GM06990 (cell line): ENCODE data around the gene FGFRL1.
"Not testable (repeated sequence)": the region's sequence is repeated elsewhere in the genome, so short reads cannot be mapped to it uniquely, and the experiment has no call there.

ENCODE experiments used
- DNase-seq: peaks from one replicate; pipeline ENCODE4 v3.0.0-alpha.2; 2011; ENCODE audit not compliant: insufficient read length; ENCODE audit errors: extremely low read depth
- H3K27me3 ChIP-seq: replicated peaks from 2 replicates; pipeline ENCODE4 v1.6.0; 2011; ENCODE audit warnings: low read length; ENCODE audit not compliant: control insufficient read depth, insufficient read depth
- H3K36me3 ChIP-seq: 2 replicates; pipeline ENCODE4 v1.5.1; 2011; ENCODE audit warnings: low read length; ENCODE audit not compliant: control insufficient read depth, insufficient read depth
- H3K4me3 ChIP-seq: replicated peaks from 2 replicates; pipeline ENCODE4 v1.5.1; 2011; ENCODE audit warnings: low read depth, mild to moderate bottlenecking, control low read depth, low read length
- TF ChIP-seq, protein P1 (sequence below): IDR thresholded peaks from 2 replicates; pipeline ENCODE4 v1.5.1; 2011; ENCODE audit warnings: low read length, control low read depth, mild to moderate bottlenecking, inconsistent platforms; ENCODE audit not compliant: insufficient read depth, poor library complexity, severe bottlenecking

Gene FGFRL1

DNA sequence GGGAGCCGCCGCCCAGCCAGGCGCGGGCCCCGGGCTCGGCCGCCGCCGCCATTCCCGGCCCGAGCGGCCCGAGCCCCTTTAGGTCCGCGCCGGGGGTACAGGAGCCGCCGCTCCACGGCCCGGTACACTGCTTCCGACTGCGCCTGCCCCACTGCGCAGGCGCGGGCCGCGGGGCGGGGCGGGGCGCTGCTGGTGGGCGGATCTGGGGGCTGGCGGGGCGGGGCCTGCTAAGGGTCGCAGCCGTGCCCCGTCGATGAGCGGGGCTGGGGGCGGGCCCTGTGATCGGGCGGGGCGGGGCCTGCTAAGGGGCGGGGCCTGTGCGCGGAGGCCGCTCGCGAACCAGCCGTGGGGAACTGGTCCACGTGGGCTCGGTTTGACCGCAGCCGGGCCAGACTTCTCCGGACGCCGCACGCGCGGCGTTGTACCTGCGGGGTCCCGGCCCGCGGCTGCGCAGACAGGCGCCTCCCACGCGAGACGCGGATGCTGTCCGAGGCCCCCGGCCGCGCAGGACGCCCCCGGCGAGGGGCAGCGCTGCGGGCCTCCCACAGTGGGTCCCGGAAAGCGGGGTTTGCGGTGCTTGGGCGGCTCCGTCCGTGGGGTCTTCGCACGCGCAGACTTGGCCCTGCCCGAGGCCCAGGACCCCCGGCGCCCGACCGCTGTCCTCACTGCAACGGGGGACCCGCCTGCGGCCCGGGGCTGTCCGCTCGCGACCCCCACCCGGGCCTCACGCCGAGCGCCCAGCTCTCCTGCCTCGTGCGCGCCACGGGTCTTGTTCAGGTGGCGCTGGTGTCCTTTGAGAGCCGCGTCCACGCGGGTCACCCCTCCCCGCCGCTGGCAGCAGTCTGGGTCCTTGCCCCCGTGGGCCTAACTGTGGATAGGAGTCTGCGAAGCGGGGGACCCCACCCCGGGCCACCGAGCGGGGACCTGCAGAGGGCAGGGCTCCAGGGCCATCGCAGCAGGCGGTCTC, 37.7 kb upstream of the FGFRL1 start, which contains the start of gene DGKQ:
DGKQ (minus strand) TSS at position 139 of the 967 bp plus-strand sequence; CDS start at position 52, 87 bp downstream.
- peak within 1 kb of the TSS; percentile 74 for H3K4me3 ChIP-seq
- DNase-seq = peak; percentile 84
- TF ChIP-seq, protein P1, sequence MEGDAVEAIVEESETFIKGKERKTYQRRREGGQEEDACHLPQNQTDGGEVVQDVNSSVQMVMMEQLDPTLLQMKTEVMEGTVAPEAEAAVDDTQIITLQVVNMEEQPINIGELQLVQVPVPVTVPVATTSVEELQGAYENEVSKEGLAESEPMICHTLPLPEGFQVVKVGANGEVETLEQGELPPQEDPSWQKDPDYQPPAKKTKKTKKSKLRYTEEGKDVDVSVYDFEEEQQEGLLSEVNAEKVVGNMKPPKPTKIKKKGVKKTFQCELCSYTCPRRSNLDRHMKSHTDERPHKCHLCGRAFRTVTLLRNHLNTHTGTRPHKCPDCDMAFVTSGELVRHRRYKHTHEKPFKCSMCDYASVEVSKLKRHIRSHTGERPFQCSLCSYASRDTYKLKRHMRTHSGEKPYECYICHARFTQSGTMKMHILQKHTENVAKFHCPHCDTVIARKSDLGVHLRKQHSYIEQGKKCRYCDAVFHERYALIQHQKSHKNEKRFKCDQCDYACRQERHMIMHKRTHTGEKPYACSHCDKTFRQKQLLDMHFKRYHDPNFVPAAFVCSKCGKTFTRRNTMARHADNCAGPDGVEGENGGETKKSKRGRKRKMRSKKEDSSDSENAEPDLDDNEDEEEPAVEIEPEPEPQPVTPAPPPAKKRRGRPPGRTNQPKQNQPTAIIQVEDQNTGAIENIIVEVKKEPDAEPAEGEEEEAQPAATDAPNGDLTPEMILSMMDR = no peak
- H3K27me3 ChIP-seq = no peaks in the 10 kb centered on the region
- 0 out of 2 replicates have a peak, but pooled peaks cover 2% of the 10 kb centered on the region for H3K36me3 ChIP-seq

DNA sequence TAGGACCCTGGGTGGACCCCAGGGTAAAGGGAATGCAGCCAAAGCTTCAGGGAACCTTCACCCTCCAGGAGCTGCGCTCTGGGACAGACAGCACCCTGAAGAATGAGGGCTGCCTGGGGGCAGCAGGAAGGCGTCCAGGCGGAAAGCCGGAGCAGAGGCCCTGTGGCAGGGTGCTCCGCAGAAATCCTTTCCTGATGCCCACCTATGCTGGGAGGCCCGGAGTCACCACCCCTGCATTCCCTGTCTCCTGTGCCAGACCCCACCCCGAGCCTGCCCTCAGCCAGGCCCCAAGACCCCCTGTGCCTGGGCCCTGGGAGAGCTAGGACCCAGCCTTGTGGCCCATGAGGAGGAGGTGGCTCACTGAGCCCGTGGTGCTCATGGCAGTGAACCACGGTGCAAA, 36.8 kb upstream of the FGFRL1 start:
- no peaks in the 10 kb centered on the region for H3K27me3 ChIP-seq
- 0 out of 2 replicates have a peak, but pooled peaks cover 2% of the 10 kb centered on the region for H3K36me3 ChIP-seq

DNA sequence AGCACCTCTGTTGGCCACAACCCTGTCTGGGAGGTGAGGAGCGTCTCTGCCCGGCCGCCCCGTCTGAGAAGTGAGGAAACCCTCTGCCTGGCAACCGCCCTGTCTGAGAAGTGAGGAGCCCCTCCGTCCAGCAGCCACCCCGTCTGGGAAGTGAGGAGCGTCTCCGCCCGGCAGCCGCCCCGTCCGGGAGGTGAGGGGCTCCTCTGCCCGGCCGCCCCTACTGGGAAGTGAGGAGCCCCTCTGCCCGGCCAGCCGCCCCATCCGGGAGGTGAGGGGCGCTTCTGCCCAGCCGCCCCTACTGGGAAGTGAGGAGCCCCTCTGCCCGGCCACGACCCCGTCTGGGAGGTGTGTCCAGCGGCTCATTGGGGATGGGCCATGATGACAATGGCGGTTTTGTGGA, 35.4 kb upstream of the FGFRL1 start:
- not testable (repeated sequence) for H3K4me3 ChIP-seq, H3K27me3 ChIP-seq, DNase-seq

More for the DNA sequence above, 36.8 kb upstream of the FGFRL1 start:
- DNase-seq = no peak
- TF ChIP-seq, protein P1 = no peak
- H3K4me3 ChIP-seq = no peak overlapping the region

DNA sequence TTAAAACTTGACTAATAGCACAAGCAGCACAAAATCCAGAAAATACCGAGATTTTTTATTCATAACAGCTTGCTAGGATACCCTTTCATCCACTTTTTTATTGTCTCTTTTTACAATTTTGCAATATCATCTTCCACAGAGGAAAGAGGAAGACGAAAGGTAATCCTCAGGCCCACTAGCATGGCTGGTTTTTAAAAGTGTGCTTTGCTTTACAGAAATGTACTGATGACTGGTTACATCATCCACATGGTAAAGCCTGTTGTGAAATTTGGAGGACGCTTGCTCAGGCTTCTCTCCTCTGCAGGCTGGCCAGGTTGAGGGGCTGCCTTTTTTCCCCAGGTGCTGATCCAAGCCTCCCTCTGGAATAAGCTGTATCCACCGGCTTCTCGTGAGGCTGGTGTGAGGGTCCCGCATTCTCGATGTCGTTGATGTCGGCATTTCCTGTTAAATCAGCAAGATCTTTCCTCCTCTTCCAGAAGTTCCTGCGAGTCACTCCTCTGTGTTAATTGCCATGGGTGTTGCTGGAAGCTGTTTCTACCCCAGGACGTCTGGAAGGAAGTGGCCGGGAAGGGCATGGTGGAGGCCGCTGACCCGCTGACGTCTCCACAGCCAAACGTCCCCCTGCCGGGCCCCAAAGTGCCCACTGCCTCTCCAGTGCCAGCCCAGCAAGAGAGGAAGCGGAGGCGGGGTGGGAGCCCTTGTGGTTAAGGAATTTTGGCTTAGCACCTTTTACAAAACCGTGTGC, 32.3 kb upstream of the FGFRL1 start:
- DNase-seq = no peak
- TF ChIP-seq, protein P1 = no peak
- no peaks in the 10 kb centered on the region for H3K27me3 ChIP-seq
- no peaks in the 10 kb centered on the region for H3K36me3 ChIP-seq
- no peak overlapping the region for H3K4me3 ChIP-seq

More for the DNA sequence above, 35.4 kb upstream of the FGFRL1 start:
- H3K36me3 ChIP-seq = not testable (repeated sequence)

DNA sequence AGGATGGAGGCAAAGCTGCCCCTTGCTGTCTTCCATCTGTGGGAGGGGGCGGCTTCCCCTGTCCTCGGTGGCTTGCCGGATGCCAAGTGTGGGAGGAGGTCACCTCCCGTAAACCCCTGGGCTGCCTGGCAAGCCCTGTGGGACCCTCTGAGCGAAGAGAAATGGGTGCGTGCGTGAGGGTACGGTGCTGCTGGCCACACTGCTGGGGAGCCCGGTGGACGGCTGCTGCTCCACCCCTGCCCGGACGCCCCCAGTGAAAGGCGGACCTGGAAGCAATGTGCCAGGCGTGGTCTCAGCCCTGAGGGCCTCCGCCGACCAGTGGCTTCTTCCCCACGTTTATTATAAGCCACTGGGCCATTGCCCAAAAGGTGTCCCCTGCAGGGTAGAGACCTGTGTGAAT, 29.1 kb upstream of the FGFRL1 start:
- H3K27me3 ChIP-seq = no peaks in the 10 kb centered on the region
- no peak overlapping the region for H3K4me3 ChIP-seq
- DNase-seq = no peak
- H3K36me3 ChIP-seq = no peaks in the 10 kb centered on the region
- TF ChIP-seq, protein P1 = no peak

DNA sequence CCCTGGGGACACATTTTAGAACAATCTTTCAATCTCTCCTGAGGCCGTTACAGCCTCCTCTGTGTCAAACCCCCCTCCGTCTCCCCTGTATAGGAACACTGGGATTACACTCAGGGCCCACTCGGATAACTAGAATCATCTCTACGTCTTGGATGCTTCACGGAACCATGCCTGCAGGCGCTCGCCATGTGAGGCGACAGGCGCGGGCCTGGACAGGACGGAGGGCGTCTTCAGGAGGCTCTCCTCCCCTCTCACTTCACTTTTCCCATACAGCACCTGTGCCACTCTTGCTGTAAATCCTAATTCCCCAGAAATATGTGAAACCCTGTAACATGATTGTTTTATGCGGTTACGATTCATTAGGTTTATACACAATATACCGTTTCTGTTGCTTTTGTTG, 28.6 kb upstream of the FGFRL1 start:
- Histone ChIP-seq H3K4me3 (no peak overlapping the region), H3K27me3 (no peaks in the 10 kb centered on the region), H3K36me3 (no peaks in the 10 kb centered on the region)
- TF ChIP-seq, protein P1 = no peak
- no peak for DNase-seq
